GM21526 (cell line): ENCODE results near the gene DOCK4.
"Not testable (repeated sequence)": the region's sequence is repeated elsewhere in the genome, so short reads cannot be mapped to it uniquely, and the experiment has no call there.

Experiments
- ATAC-seq: cut with Tn5 transposase; IDR thresholded peaks from one replicate; pipeline ENCODE4 v1.9.1; 2021; ENCODE audit warnings: moderate library complexity; ENCODE audit not compliant: unreplicated experiment, low FRiP score

Gene DOCK4

DNA sequence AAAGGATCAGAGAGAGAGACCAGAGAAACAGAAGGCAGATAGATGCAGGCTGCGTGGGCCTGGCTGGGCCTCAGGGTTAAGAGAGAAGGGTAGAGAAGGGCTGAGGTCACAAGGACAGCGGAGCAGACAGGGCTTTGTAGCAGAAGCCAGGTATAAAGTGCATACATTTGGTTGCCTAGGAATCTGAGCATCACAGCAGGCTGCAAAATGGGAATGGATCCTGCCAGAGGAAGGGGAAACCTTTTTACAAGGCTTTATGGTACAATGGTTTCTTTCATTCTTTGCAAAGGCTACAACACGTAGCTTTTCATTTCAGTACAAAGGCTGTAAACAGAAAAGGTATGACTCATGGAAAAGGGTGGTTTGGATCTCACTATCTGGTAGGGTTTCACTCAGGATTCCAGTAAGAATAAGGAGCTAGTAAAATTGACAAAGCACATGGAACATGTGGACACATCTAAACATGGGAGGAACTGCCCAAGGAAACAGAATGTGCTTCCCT, 275.1 kb downstream of the DOCK4 start:
- no peak for ATAC-seq

DNA sequence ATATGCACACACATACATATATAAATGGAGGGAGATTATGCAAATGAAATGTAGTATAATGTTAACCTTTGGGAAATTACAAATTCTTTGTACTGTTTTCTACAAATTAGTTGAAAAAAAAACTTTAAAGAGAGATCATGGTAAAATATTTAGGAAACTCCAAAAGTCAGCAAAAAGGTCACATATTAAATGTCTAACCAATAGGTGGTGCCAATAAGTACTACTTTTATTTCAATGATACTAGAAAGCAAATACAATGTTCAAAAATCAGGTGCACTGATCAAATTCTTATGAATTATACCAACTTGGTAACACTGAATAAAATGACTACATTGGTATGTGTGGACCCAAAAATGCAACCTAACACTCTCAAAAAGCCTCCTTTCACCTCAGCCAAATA, 276.9 kb downstream of the DOCK4 start:
- no peak for ATAC-seq

GRCh38 chr7:111927353-111928019, 278.7 kb downstream of the DOCK4 start:
- ATAC-seq, result no peak

DNA sequence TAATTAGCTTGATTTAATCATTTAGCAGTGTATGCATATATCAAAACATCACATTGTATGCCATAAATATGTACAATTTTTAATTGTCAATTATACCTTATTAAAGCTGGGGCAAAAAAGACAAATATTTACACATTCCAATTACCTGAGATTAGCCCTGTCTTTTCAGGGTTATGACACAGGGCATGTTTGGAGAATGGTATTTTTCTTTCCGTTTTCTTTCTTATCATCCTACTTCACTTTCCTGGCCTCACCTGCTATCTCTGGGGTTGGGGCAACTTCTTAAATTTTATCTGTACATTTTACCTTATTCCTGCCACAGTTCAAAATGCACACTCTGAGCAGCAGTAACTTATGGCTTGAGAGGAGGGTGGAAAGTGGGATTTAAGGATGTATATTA, 285.9 kb downstream of the DOCK4 start:
- no peak for ATAC-seq

GRCh38 chr7:111919631-111920179, 286.5 kb downstream of the DOCK4 start:
- no peak for ATAC-seq

DNA sequence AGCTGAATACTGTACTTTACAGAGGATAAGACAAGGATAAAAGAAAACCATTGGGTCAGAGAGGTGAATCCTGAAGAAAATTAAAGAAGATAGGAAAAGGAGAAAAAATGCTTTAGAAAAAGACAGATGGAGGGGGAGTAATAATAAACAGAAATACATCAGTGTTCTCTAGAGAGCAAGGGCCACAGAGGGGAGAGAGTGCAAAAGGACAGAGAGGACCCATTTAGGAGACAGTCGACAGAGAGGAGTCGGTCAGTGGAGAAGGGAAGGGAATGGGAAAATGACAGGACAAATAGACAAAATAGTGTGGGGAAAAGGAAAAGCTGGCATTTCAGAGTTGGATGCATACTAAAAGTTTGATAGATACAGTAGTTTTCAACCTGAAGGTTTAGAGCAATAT, 287.0 kb downstream of the DOCK4 start:
- no peak for ATAC-seq

- no peak for ATAC-seq
Measured at GRCh38 chr7:111918461-111918860, 287.7 kb downstream of the DOCK4 start.

GRCh38 chr7:111917404-111917803, 288.8 kb downstream of the DOCK4 start:
- not testable (repeated sequence) for ATAC-seq

- no peak for ATAC-seq
Measured at GRCh38 chr7:111914291-111914690, 291.9 kb downstream of the DOCK4 start.

GRCh38 chr7:111911166-111911961, 294.8 kb downstream of the DOCK4 start:
- ATAC-seq, result no peak

DNA sequence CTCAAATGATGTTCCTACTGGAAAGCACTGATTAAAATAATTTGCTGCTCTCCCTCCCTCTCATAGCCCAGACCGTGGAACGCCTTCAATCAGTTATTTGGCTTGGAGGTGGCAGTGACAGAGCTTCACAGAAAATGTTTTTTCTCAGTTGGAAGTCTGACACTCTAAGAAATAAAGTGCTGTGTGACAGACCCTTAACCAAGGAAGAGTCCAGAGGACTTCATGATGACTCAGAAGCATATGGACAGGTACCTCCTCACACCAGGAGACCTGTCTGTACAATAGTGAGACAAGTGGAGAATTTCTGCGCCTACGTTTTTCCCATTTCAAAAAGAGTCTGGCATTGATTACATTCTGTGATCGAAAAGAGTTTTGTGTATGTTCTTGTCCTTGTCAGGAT, 295.5 kb downstream of the DOCK4 start:
- ATAC-seq, result no peak

GRCh38 chr7:111908673-111909072, 297.5 kb downstream of the DOCK4 start:
- ATAC-seq, result not testable (repeated sequence)

DNA sequence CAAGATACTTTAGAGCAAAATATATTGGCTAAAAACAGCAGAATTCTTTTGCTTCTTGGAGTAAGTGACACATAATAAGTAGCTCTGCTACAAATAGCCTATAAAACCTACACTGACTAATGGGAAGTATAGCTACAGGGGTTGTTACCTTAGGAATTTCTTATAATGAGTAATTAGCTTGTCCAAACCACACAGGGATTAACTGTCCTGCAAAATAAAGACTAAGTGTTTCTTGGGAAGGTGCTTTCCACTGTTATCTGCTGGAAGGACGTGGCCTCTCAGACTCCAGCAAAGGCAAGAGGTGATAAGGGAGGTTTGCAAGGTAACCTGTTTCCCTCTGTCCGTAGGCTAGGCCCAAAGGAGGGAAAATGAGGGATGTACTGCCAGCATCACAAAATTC, 302.4 kb downstream of the DOCK4 start:
- no peak for ATAC-seq

DNA sequence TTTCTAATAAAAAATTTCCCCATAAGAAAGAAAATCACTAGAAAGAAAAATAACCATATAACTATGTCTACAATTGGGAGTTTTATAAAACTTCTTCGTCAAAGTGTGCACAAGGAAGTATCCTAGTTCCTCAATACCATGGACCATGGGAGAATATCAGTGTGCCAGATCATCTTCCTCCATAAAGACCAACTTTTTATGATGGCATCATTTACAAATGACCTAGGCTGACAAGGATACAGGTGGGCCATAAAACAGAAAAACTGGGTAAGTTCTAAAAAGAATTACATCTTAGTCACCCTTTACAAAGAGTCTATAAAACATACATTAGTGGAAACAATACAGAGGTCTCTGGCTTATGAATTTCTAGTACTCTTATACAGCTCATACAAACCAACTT, 303.2 kb downstream of the DOCK4 start:
- ATAC-seq, result no peak

- no peak for ATAC-seq
Measured at GRCh38 chr7:111900283-111900682, 305.9 kb downstream of the DOCK4 start.

DNA sequence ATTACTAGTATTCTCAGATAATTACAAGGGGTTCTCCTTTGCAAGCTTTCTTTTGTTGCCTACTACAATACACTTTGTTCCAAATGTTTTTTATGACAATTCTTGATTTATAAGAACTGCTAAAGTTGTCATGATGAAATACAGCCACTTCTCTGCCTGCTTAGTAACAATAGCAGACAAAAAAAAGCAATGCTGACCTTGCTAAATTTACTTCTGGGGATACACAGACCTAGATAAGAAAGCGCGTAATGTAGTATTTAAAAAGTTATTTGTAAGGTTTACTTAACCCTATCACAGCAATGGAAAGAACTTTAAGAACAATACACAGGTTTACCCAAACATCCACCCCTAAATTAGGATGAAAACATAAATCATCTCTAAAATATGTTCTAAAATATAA, 311.1 kb downstream of the DOCK4 start:
- ATAC-seq, result no peak

DNA sequence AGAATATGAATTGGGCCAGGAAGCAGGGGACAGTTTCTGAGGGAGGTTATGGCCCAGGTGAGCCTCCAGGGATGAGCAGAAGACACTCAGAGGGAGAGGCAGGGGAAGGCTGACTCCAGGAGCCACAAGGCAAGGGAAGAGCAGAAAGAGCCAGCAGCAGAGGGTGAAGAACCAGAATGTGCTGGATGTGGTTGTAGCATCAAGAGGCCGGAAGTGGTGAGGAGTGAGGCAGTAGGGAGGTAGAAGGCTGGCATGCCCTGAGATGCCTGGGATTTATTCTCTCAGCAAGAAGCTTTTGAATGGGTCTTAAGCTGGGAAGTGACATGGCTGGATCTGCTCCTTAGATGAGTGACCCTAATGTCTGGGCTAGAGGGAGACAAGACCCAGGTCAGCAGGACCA, 311.7 kb downstream of the DOCK4 start:
- no peak for ATAC-seq

GRCh38 chr7:111893190-111893589, 313.0 kb downstream of the DOCK4 start:
- ATAC-seq, result no peak

DNA sequence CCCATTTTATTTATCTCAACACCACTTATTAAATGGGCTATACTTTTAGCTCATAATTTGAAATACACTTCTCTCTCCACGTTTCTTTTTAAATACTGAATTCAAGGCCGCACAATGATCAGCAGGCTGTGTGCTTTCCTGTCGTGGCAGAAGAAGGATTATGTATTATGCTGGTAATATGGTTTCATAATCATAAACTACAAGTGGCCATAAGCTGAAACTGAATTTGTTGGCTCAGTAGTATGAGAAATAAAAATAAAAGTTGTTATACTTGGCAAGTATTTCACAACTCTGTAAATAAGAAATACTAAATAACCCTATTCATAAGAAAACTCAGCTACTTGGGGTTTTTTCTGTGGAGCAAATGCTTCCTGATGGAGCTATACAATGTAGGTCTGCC, 313.6 kb downstream of the DOCK4 start:
- ATAC-seq, result no peak

DNA sequence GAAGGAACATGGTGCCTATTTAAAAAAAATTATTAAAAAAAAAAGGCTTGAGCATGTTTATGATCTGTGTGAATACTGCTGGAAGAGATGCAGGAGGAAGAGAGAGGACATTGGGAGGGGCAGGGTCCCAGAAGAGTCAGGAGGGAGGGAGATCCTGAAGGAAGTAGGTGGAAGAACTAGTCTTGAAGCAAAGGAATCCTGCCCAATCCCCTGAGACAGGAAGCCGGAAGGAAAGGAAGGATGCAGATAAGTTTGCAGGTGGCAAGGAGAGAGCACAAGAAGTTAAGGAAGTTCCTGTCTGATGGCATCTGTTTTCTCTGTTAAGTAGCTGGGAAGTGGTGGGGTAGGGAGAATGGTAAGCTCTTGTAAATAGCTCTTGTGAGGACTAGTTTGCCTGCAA, 318.5 kb downstream of the DOCK4 start:
- ATAC-seq, result no peak

DNA sequence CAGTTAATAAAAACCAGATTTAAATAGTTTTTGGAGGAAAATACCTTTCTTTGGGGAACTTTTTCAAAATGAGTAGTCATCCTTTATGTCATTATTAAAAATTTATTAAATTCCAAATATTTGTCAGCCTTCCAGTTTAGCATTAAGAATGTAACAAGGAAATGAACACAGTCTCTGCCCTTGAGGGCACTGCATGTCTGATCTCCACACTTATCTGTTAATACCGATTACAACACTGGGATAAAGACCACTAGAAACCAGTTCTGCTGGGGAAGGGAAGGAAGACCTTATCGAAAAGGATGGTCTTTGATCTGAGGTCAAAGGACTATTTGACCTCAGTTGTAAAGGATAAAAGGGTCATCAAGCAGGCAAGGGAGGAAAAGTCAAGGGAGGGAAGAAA, 320.0 kb downstream of the DOCK4 start:
- no peak for ATAC-seq

GRCh38 chr7:111883241-111883640, 323.0 kb downstream of the DOCK4 start:
- no peak for ATAC-seq
